HEK293 (cell line): ENCODE measurements around the gene CDC14A.

ENCODE experiments used
- ZBTB1 ChIP-seq: fragments of 450-650 bp; formaldehyde crosslinking; IDR thresholded peaks from 2 replicates; pipeline ENCODE4 v1.5.1; 2016; ENCODE audit warnings: missing biosample characterization, missing genetic modification characterization
- ZBTB7A ChIP-seq: fragments of 450-650 bp; formaldehyde crosslinking; IDR thresholded peaks from 2 replicates; pipeline ENCODE4 v1.5.1; 2016; ENCODE audit warnings: low read depth, missing biosample characterization, missing genetic modification characterization
- ZFP41 ChIP-seq: fragments of 450-650 bp; formaldehyde crosslinking; IDR thresholded peaks from 2 replicates; pipeline ENCODE4 v1.5.1; 2016; ENCODE audit warnings: missing biosample characterization, missing genetic modification characterization, borderline replicate concordance
- ZNF138 ChIP-seq: fragments of 450-650 bp; formaldehyde crosslinking; IDR thresholded peaks from 2 replicates; pipeline ENCODE4 v1.5.1; 2016; ENCODE audit warnings: missing biosample characterization, missing genetic modification characterization, borderline replicate concordance
- ZNF175 ChIP-seq: fragments of 450-650 bp; formaldehyde crosslinking; IDR thresholded peaks from 2 replicates; pipeline ENCODE4 v1.5.1; 2016; ENCODE audit warnings: missing biosample characterization, missing genetic modification characterization
- ZNF2 ChIP-seq: fragments of 450-650 bp; formaldehyde crosslinking; IDR thresholded peaks from 2 replicates; pipeline ENCODE4 v1.5.1; 2016; ENCODE audit warnings: missing biosample characterization, missing genetic modification characterization
- ZNF202 ChIP-seq: fragments of 450-650 bp; formaldehyde crosslinking; IDR thresholded peaks from 2 replicates; pipeline ENCODE4 v1.5.1; 2016; ENCODE audit warnings: missing biosample characterization, missing genetic modification characterization, borderline replicate concordance
- ZNF473 ChIP-seq: fragments of 450-650 bp; formaldehyde crosslinking; IDR thresholded peaks from 2 replicates; pipeline ENCODE4 v1.5.1; 2017; ENCODE audit warnings: missing biosample characterization, missing genetic modification characterization
- ZNF571 ChIP-seq: fragments of 450-650 bp; formaldehyde crosslinking; IDR thresholded peaks from 2 replicates; pipeline ENCODE4 v1.5.0; 2017; ENCODE audit warnings: missing biosample characterization, missing genetic modification characterization
- TF ChIP-seq, protein P1 (sequence below): fragments of 450-650 bp; formaldehyde crosslinking; IDR thresholded peaks from 2 replicates; pipeline ENCODE4 v1.5.1; 2016; ENCODE audit warnings: missing biosample characterization, missing genetic modification characterization
- TF ChIP-seq, protein P2 (sequence below): fragments of 450-650 bp; formaldehyde crosslinking; IDR thresholded peaks from 2 replicates; pipeline ENCODE4 v1.5.1; 2016; ENCODE audit warnings: missing biosample characterization, missing genetic modification characterization
- TF ChIP-seq, protein P3 (sequence below): fragments of 450-650 bp; formaldehyde crosslinking; IDR thresholded peaks from 2 replicates; pipeline ENCODE4 v1.5.1; 2016; ENCODE audit warnings: missing biosample characterization, missing genetic modification characterization, low read depth
- TF ChIP-seq, protein P4 (sequence below): fragments of 450-650 bp; formaldehyde crosslinking; IDR thresholded peaks from 2 replicates; pipeline ENCODE4 v1.5.1; 2016; ENCODE audit warnings: missing biosample characterization, missing genetic modification characterization, low read depth

DNA sequence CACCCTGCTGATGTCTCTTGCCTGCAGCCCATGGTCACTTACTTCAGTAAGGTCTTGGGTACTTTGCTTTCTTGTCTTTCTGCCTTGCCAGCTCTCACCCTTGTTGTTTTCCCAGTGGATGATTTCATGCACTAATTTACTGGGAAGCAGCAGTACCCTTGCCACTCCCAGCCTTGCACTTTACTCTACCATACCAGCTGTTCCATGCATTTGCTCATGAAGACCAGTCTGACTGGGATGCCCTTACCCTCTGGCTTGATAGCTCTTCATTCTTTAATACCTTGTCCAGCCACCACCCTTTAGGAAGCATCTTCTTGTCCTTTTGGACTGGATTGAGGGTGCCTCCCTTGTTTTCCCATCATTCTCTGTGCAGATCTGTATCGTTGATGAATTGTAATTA lies 28.3 kb downstream of the CDC14A start:
- no peak for TF ChIP-seq ZBTB7A (tag by site-specific recombination)
- TF ChIP-seq ZNF2, result no peak
- TF ChIP-seq, protein P1, sequence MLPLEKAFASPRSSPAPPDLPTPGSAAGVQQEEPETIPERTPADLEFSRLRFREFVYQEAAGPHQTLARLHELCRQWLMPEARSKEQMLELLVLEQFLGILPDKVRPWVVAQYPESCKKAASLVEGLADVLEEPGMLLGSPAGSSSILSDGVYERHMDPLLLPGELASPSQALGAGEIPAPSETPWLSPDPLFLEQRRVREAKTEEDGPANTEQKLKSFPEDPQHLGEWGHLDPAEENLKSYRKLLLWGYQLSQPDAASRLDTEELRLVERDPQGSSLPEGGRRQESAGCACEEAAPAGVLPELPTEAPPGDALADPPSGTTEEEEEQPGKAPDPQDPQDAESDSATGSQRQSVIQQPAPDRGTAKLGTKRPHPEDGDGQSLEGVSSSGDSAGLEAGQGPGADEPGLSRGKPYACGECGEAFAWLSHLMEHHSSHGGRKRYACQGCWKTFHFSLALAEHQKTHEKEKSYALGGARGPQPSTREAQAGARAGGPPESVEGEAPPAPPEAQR, result no peak
- TF ChIP-seq, protein P2, sequence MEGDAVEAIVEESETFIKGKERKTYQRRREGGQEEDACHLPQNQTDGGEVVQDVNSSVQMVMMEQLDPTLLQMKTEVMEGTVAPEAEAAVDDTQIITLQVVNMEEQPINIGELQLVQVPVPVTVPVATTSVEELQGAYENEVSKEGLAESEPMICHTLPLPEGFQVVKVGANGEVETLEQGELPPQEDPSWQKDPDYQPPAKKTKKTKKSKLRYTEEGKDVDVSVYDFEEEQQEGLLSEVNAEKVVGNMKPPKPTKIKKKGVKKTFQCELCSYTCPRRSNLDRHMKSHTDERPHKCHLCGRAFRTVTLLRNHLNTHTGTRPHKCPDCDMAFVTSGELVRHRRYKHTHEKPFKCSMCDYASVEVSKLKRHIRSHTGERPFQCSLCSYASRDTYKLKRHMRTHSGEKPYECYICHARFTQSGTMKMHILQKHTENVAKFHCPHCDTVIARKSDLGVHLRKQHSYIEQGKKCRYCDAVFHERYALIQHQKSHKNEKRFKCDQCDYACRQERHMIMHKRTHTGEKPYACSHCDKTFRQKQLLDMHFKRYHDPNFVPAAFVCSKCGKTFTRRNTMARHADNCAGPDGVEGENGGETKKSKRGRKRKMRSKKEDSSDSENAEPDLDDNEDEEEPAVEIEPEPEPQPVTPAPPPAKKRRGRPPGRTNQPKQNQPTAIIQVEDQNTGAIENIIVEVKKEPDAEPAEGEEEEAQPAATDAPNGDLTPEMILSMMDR (tag by site-specific recombination), result no peak
- TF ChIP-seq, protein P3, sequence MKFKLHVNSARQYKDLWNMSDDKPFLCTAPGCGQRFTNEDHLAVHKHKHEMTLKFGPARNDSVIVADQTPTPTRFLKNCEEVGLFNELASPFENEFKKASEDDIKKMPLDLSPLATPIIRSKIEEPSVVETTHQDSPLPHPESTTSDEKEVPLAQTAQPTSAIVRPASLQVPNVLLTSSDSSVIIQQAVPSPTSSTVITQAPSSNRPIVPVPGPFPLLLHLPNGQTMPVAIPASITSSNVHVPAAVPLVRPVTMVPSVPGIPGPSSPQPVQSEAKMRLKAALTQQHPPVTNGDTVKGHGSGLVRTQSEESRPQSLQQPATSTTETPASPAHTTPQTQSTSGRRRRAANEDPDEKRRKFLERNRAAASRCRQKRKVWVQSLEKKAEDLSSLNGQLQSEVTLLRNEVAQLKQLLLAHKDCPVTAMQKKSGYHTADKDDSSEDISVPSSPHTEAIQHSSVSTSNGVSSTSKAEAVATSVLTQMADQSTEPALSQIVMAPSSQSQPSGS (tag by site-specific recombination), result no peak
- no peak for TF ChIP-seq ZBTB1
- TF ChIP-seq ZNF138 (tag by site-specific recombination), result no peak
- TF ChIP-seq, protein P4, sequence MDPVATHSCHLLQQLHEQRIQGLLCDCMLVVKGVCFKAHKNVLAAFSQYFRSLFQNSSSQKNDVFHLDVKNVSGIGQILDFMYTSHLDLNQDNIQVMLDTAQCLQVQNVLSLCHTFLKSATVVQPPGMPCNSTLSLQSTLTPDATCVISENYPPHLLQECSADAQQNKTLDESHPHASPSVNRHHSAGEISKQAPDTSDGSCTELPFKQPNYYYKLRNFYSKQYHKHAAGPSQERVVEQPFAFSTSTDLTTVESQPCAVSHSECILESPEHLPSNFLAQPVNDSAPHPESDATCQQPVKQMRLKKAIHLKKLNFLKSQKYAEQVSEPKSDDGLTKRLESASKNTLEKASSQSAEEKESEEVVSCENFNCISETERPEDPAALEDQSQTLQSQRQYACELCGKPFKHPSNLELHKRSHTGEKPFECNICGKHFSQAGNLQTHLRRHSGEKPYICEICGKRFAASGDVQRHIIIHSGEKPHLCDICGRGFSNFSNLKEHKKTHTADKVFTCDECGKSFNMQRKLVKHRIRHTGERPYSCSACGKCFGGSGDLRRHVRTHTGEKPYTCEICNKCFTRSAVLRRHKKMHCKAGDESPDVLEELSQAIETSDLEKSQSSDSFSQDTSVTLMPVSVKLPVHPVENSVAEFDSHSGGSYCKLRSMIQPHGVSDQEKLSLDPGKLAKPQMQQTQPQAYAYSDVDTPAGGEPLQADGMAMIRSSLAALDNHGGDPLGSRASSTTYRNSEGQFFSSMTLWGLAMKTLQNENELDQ (tag by site-specific recombination), result no peak
- TF ChIP-seq ZFP41, result no peak
- no peak for TF ChIP-seq ZNF473
- no peak for TF ChIP-seq ZNF571 (tag by site-specific recombination)
- TF ChIP-seq ZNF202 (tag by site-specific recombination), result no peak
- TF ChIP-seq ZNF175 (tag by site-specific recombination), result no peak
